PFSK-1 (cell line): ENCODE data around the gene JMJD7.

Experiments used
- FOXP2 ChIP-seq: optimal IDR thresholded peaks from 2 replicates; pipeline ENCODE3; 2011; ENCODE audit warnings: borderline replicate concordance, control low read depth, inconsistent platforms; ENCODE audit not compliant: insufficient read depth; ENCODE audit errors: extremely low read length, extremely low read depth
- POLR2AphosphoS5 ChIP-seq: IDR thresholded peaks from 2 replicates; pipeline ENCODE4 v1.6.1; 2012; ENCODE audit warnings: low read depth, mild to moderate bottlenecking, control low read depth, low read length, moderate library complexity
- REST ChIP-seq, 2 experiments: IDR thresholded peaks; 2 replicates each; pipeline versions ENCODE4 v1.6.1 to v1.8.0; 2011 to 2012; ENCODE audit warnings: low read depth in 2 of 2, low read length in 2 of 2, control low read depth in 1 of 2, inconsistent platforms in 1 of 2, mild to moderate bottlenecking in 1 of 2, moderate library complexity in 1 of 2; ENCODE audit not compliant: insufficient read depth in 1 of 2
- SIN3A ChIP-seq: IDR thresholded peaks from 2 replicates; pipeline ENCODE4 v1.6.1; 2012; ENCODE audit warnings: mild to moderate bottlenecking, low read length, moderate library complexity, borderline replicate concordance; ENCODE audit not compliant: insufficient read depth
- TAF1 ChIP-seq: IDR thresholded peaks from 2 replicates; pipeline ENCODE4 v1.6.1; 2012; ENCODE audit warnings: low read length, control low read depth, borderline replicate concordance; ENCODE audit not compliant: insufficient read depth

GRCh38 chr15:41814534-41814933 is 13.4 kb upstream of the JMJD7 start:
- TF ChIP-seq REST (IDR thresholded peaks at IDR 0.05; ENCODE audit: insufficient read depth in 1 of 2, low read depth in 2 of 2, low read length in 2 of 2): no peak
- TF ChIP-seq POLR2AphosphoS5: no peak
- TF ChIP-seq SIN3A: no peak
- no peak for TF ChIP-seq TAF1
- TF ChIP-seq FOXP2: no peak
